C4-2B (cell line): ENCODE measurements around the gene NR1I2.

Experiments used
- H3K27ac ChIP-seq: fragments of 450-650 bp; 2 replicates; pipeline ENCODE4 v1.5.1; 2017
- ZFX ChIP-seq: fragments of 450-650 bp; IDR thresholded peaks from 2 replicates; pipeline ENCODE4 v1.6.1; 2017
- TF ChIP-seq, protein P1 (sequence below): fragments of 450-650 bp; conservative IDR thresholded peaks from 2 replicates; pipeline ENCODE4 v1.5.1; 2017; ENCODE audit warnings: mild to moderate bottlenecking

The NR1I2 gene

GRCh38 chr3:119781330-119782198 lies at the start of gene NR1I2:
Gene NR1I2, plus strand, starts transcription at chr3:119782101.
- H3K27ac ChIP-seq: no peak within 1 kb of the TSS
- TF ChIP-seq, protein P1, sequence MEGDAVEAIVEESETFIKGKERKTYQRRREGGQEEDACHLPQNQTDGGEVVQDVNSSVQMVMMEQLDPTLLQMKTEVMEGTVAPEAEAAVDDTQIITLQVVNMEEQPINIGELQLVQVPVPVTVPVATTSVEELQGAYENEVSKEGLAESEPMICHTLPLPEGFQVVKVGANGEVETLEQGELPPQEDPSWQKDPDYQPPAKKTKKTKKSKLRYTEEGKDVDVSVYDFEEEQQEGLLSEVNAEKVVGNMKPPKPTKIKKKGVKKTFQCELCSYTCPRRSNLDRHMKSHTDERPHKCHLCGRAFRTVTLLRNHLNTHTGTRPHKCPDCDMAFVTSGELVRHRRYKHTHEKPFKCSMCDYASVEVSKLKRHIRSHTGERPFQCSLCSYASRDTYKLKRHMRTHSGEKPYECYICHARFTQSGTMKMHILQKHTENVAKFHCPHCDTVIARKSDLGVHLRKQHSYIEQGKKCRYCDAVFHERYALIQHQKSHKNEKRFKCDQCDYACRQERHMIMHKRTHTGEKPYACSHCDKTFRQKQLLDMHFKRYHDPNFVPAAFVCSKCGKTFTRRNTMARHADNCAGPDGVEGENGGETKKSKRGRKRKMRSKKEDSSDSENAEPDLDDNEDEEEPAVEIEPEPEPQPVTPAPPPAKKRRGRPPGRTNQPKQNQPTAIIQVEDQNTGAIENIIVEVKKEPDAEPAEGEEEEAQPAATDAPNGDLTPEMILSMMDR: no peak; the same call in 1 of the 2 replicates
- no peak for TF ChIP-seq ZFX

DNA sequence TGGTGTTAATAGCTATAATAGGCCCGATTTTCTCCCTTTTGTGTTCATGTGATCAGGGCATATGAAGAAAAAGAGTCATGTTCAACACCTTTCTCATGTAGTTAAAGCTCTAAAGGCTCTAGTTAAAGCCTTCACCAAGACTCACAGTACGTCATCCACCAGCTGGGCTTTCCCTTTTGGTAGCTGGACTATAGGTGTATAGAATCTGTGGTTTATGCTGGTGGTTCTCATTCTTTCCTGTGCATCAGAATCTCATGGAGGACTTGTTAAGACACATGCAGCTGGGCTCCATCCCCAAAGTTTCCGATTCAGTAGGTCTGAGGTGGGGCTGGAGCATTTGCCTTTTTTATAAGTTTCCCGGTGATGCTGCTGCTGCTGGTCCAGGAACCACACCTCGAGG lies 48.1 kb upstream of the NR1I2 start:
- H3K27ac ChIP-seq: no peak overlapping the region
- TF ChIP-seq, protein P1: no peak
- no peak for TF ChIP-seq ZFX

DNA sequence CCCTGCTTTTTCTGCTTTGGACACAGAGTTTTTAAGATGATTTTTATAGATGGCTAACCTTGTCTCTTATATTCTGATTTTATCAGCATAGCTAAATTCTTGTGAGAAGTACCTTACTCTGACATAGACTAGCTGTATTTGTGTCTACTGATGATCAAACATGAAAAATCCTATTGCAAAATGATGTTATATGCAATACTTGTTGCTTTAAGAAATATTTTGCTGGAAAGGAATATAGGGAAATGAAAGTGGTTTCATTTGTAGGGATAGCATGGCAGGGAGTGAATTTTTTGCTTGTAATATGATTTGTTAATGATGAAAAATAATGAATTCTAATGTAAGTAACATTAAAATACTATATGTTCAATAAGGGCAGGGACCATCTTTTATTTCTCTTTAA lies 43.2 kb upstream of the NR1I2 start:
- H3K27ac ChIP-seq: no peak overlapping the region
- no peak for TF ChIP-seq ZFX
- TF ChIP-seq, protein P1: no peak

DNA sequence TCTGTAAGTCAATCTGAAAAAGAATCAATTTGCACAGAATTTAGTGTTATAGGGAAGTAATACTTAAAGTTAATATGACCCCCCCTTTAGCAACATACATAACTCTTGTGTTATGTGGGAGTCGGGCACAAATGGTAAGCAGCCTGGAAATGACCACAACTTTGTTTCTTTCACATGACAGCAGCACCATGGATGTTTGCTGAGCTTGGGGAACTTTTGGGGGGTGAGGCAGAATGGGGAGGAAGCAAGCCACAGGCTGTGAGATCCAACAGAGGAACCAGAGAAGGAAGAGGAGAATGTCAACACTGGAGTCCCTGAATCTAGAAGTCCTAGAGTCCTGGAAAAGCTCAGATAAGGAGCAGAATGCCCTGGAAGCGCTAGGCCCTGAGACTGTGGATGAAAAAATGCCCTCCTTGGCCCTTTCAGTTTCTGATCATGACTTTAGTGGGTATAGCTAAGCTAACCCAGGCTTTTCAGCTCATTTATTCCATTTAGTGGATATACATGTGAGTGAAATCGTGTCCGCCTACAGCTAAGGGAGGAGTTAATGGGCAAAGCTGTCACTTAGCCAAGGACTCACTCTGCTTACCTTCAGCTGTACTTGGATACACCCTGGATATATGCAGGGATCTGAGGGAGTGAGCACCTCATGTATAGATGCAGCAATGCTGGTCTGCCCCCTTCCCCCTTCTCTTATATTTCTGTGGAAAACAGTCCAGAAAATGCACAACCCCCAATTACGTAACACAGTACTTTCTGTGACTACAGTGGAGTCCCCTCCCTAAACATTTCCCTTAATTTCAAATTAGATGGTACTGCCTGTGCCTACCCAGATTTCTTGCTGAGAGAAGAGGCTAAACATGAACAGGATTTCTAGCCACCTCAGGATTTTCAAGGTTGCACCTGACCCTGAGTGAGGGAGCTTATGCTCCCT lies 40.0 kb upstream of the NR1I2 start:
- TF ChIP-seq, protein P1: no peak
- no peak for TF ChIP-seq ZFX
- no peak overlapping the region for H3K27ac ChIP-seq

GRCh38 chr3:119743921-119744320 lies 38.0 kb upstream of the NR1I2 start:
- TF ChIP-seq, protein P1: no peak
- TF ChIP-seq ZFX: no peak
- no peak overlapping the region for H3K27ac ChIP-seq

- TF ChIP-seq, protein P1: no peak
- no peak for TF ChIP-seq ZFX
- no peak overlapping the region for H3K27ac ChIP-seq
These were observed 36.0 kb upstream of the NR1I2 start for GRCh38 chr3:119745942-119746341.

DNA sequence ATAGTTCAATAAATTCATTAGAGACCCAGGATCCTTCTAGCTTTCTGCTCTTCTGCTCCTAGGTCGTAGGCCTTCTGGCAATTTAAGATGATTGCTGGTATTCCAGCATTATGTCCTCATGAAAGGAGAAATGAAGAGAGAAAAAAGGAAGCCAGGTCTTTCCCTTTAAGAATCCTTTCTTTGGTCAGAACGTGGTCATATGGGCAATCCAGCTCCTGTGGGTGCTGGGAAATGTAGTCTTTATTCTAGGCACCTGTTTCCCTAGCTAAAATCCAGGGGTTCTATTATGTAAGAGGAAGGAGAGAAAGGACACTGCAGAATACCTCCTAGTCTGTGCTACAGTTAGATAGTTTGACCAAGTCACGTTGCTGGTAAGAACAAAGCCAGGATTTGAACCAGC lies 35.5 kb upstream of the NR1I2 start:
- TF ChIP-seq, protein P1: no peak
- no peak for TF ChIP-seq ZFX
- H3K27ac ChIP-seq: no peak overlapping the region
